Progenitor cell of endocrine pancreas (in vitro differentiated cells): Measurements from ENCODE around the gene FSTL4. TPM values are rescaled to one million over a fixed set of nuclear protein-coding genes. Genes with fewer than 3 reads are reported as not detected.
A peak's percentile ranks its signal among the peaks of the same experiment; 100 is the strongest.

Experiments used
- DNase-seq: peaks from one replicate; pipeline ENCODE4 v3.0.0; 2021; ENCODE audit warnings: low spot score; ENCODE audit not compliant: unreplicated experiment
- H3K27ac Mint-ChIP-seq: 2 replicates; pipeline ENCODE4 v1.8.0; 2021; ENCODE audit warnings: mild to moderate bottlenecking, moderate library complexity, mixed read lengths
- H3K27me3 Mint-ChIP-seq: 2 replicates; pipeline ENCODE4 v1.8.0; 2021; ENCODE audit warnings: mixed read lengths
- H3K36me3 Mint-ChIP-seq: 2 replicates; pipeline ENCODE4 v1.8.0; 2022; ENCODE audit warnings: mixed read lengths; ENCODE audit not compliant: insufficient read depth
- H3K4me1 Mint-ChIP-seq: 2 replicates; pipeline ENCODE4 v1.8.0; 2021; ENCODE audit warnings: low read depth, mixed read lengths
- H3K4me3 Mint-ChIP-seq: 2 replicates; pipeline ENCODE4 v1.8.0; 2021; ENCODE audit warnings: low read depth, mild to moderate bottlenecking, moderate library complexity, mixed read lengths
- H3K9me3 Mint-ChIP-seq: 2 replicates; pipeline ENCODE4 v1.8.0; 2021; ENCODE audit warnings: low read depth, mixed read lengths
- CTCF ChIP-seq: fragments of 200-600 bp; sonication (generic); IDR thresholded peaks from one replicate; pipeline ENCODE4 v1.5.0; 2021; ENCODE audit warnings: antibody characterized with exemption, mild to moderate bottlenecking; ENCODE audit not compliant: unreplicated experiment
- total RNA-seq: library from RNA; stranded (reverse); gene quantifications from 2 replicates; pipeline ENCODE4 v1.2.1, GENCODE V29; 2021

The FSTL4 gene
- total RNA-seq, 1 donor from 2014 or later, result 2.4 TPM

- Mint-ChIP-seq H3K9me3 (peaks cover 13% of the 10 kb centered on the region), H3K4me3 (no peak overlapping the region), H3K36me3 (no peaks in the 10 kb centered on the region), H3K27me3 (peaks cover 19% of the 10 kb centered on the region), H3K27ac (no peak overlapping the region), H3K4me1 (no peaks in the 10 kb centered on the region)
- no peak for DNase-seq
- no peak for TF ChIP-seq CTCF
These were observed 14.8 kb upstream of the FSTL4 start for GRCh38 chr5:133627180-133627579.

DNA sequence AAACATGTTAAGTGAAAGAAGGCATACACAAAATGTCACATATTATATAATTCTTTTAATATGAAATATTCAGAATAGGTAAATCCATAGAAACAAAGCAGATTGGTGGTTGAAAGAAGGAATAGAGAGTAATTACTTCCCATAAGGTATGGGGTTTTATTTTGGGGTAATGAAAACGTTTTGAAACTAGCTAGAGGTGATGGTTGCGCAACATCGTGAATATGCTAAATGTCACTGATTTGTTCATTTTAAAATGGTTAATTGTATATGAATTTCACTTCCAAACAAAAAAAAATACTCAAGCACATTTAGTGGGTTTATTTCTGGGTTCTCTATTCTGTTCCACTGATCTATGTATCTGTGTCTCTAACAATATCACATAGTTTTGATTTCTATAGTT lies 12.0 kb upstream of the FSTL4 start:
- Mint-ChIP-seq H3K27me3 (peaks cover 24% of the 10 kb centered on the region), H3K4me1 (no peaks in the 10 kb centered on the region), H3K4me3 (no peak overlapping the region), H3K36me3 (no peaks in the 10 kb centered on the region), H3K9me3 (peaks cover 13% of the 10 kb centered on the region), H3K27ac (no peak overlapping the region)
- DNase-seq, result no peak
- TF ChIP-seq CTCF, result no peak

GRCh38 chr5:133618141-133618540 lies 5.8 kb upstream of the FSTL4 start:
- Mint-ChIP-seq H3K4me1 (peaks cover under 1% of the 10 kb centered on the region), H3K9me3 (no peaks in the 10 kb centered on the region), H3K27me3 (peaks cover 54% of the 10 kb centered on the region), H3K36me3 (no peaks in the 10 kb centered on the region), H3K4me3 (no peak overlapping the region), H3K27ac (no peak overlapping the region)
- TF ChIP-seq CTCF, result no peak
- DNase-seq, result no peak

DNA sequence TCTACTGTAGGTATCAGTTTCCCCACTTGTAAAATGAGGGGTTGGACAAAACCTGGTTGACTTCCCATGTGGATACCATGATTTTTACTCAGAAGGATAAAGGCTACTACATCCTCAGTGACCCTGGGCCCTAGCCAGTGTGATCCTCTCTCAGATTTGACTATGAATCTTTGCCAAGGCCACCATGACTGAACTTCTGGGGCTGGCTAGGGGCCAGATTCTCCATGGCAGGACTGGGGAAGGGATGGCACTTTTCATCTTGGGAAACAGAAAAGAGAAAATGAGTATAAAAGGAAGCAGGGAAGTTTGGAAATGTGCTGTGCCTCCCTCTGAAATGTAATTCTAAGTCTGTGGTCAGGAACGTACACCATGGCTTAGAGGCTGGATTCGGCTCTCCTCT lies 1.4 kb upstream of the FSTL4 start:
- Mint-ChIP-seq H3K27me3 (peaks cover 68% of the 10 kb centered on the region), H3K4me1 (peaks cover 5% of the 10 kb centered on the region), H3K4me3 (no peak overlapping the region), H3K27ac (no peak overlapping the region), H3K9me3 (no peaks in the 10 kb centered on the region), H3K36me3 (no peaks in the 10 kb centered on the region)
- TF ChIP-seq CTCF, result no peak
- no peak for DNase-seq

DNA sequence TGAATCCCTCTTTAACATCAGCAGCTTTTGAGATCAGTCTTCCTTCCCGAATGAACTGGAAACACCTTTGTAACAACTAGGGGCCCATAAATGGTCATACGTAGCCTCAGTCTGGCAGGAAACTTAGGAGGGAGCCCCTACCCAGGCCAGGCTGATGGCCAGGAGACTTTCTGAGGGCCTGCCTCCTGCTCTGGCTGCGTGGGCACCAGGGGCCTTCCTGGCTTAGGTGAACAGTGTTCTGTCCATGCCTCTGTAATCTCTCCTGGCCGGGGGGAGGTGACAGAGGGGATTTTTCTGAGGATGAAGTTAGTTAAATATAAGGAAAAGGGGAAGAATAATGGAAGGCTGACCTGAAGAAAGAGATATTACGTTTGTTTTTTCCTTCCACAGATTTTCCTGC lies 843 bp upstream of the FSTL4 start:
- H3K27me3 Mint-ChIP-seq, result peaks cover 71% of the 10 kb centered on the region
- DNase-seq, result no peak
- no peaks in the 10 kb centered on the region for H3K9me3 Mint-ChIP-seq
- H3K36me3 Mint-ChIP-seq, result no peaks in the 10 kb centered on the region
- H3K4me1 Mint-ChIP-seq, result peaks cover 5% of the 10 kb centered on the region
- H3K4me3 Mint-ChIP-seq, result peak overlapping the region; percentile 71
- TF ChIP-seq CTCF, result no peak
- H3K27ac Mint-ChIP-seq, result peak overlapping the region; percentile 53
